Measurements from ENCODE around the gene PDGFC.

PDGFC gene

DNA sequence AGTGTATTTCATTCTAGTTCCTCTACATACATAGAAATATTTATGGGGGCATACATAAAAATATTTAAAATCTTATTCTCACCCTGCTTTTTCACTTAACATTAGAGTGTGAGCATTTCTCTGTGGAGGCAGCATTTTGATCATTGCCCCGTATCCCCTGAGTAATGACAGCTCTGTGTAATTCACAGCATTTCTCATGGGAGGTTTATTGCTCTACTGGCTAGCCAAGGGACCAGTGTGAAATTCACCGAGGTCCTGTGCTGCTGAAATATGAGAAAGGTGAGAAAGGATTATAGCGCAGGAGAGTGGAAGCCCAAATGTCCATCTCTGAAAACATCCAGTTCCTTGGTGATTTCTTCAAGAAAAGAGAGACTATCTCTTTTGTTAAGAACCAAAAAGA, 22.9 kb downstream of the PDGFC start:
- H3K4me2 ChIP-seq: no peak overlapping the region
- H3K27me3 ChIP-seq (ENCODE audit: insufficient read depth, low read depth): no peaks in the 10 kb centered on the region
- H2AFZ ChIP-seq (ENCODE audit: low read depth): no peak overlapping the region
- H4K20me1 ChIP-seq (ENCODE audit: insufficient read depth): no peaks in the 10 kb centered on the region
- H3K4me1 ChIP-seq (ENCODE audit: low read depth, poor library complexity, severe bottlenecking): peaks cover 6% of the 10 kb centered on the region
- no peak overlapping the region for H3K4me3 ChIP-seq (IDR thresholded peaks at IDR 0.05; ENCODE audit: insufficient read depth, low read depth, low read length)
- no peaks in the 10 kb centered on the region for H3K36me3 ChIP-seq (ENCODE audit: insufficient read depth)
- TF ChIP-seq, protein P1, sequence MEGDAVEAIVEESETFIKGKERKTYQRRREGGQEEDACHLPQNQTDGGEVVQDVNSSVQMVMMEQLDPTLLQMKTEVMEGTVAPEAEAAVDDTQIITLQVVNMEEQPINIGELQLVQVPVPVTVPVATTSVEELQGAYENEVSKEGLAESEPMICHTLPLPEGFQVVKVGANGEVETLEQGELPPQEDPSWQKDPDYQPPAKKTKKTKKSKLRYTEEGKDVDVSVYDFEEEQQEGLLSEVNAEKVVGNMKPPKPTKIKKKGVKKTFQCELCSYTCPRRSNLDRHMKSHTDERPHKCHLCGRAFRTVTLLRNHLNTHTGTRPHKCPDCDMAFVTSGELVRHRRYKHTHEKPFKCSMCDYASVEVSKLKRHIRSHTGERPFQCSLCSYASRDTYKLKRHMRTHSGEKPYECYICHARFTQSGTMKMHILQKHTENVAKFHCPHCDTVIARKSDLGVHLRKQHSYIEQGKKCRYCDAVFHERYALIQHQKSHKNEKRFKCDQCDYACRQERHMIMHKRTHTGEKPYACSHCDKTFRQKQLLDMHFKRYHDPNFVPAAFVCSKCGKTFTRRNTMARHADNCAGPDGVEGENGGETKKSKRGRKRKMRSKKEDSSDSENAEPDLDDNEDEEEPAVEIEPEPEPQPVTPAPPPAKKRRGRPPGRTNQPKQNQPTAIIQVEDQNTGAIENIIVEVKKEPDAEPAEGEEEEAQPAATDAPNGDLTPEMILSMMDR (conservative IDR thresholded peaks at IDR 0.05; ENCODE audit: low read depth, low read length): no peak
- H3K27ac ChIP-seq: no peak overlapping the region
- no peaks in the 10 kb centered on the region; the same call in 1 of the 2 replicates for H3K79me2 ChIP-seq (ENCODE audit: insufficient read depth, low read depth)
- no peak overlapping the region for H3K9ac ChIP-seq

DNA sequence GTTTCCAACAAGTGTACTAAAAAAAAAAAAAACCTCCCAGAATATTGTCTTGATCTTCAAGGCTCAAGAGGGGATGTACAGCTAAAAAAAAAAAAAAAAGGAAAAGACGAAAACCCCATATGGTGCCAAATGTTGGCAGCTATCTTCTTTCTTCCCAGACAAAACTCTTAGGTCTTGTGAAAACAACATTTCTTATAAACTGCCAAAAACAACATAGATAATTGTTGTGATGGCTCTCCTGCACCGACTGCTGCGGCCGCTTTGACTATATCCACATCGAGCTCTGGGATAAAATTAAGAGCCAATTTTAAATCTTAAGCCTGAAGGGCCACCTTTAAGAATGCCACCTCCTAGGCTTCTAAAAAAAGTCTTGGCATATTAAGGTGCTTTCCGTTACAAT, 23.5 kb downstream of the PDGFC start:
- Histone ChIP-seq H3K9ac (no peak overlapping the region), H3K4me3 (IDR thresholded peaks at IDR 0.05; ENCODE audit: insufficient read depth, low read depth, low read length) (no peak overlapping the region), H2AFZ (ENCODE audit: low read depth) (no peak overlapping the region), H3K36me3 (ENCODE audit: insufficient read depth) (no peaks in the 10 kb centered on the region), H3K27ac (no peak overlapping the region), H4K20me1 (ENCODE audit: insufficient read depth) (no peaks in the 10 kb centered on the region), H3K4me2 (no peak overlapping the region), H3K27me3 (ENCODE audit: insufficient read depth, low read depth) (no peaks in the 10 kb centered on the region), H3K79me2 (ENCODE audit: insufficient read depth, low read depth) (no peaks in the 10 kb centered on the region; the same call in none of the 2 replicates), H3K4me1 (ENCODE audit: low read depth, poor library complexity, severe bottlenecking) (peaks cover 6% of the 10 kb centered on the region)
- TF ChIP-seq, protein P1 (conservative IDR thresholded peaks at IDR 0.05; ENCODE audit: low read depth, low read length): no peak

DNA sequence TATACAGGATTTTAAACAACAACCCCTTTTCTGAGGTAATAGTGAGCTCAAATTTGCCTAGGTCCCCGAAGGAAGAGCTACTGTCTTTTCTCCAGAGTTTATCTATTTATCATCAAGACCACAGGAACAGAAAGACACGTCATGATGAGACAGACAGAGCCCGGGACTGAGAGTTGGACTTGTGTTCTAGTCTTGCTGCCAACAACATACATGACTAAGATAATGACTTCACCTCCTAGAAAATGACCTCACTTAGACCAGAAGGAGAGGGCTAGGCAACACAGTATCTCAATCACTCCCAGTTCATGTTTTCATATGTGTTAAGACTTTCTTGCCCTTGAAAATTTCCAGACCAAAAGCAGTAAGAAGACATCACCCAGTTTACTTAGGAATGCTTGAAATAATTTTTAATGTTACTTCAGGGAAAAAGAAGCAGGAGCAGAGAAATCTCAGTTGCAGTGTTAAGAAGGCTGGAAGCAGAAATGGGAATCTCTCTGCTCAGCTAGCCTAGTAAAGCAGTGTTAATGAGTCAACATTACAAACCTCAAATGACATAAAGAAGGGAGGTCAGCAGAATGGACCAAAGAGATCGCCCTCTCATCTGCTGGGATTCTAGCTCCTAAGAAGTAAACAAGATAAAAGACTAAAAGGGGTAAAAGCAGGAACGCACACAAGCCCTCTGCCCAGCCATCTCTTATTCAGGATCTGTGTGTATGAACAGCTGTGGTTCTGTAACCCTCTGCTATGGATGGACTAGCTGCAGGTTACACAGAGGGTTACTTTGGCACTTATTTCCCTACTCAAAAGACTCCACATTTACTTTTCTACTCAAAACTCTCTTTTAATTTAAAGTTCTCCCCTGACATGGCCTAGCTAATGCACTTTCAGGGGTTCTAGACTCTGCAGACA, 24.8 kb downstream of the PDGFC start:
- no peak overlapping the region for H2AFZ ChIP-seq (ENCODE audit: low read depth)
- H3K9ac ChIP-seq: no peak overlapping the region
- H4K20me1 ChIP-seq (ENCODE audit: insufficient read depth): no peaks in the 10 kb centered on the region
- H3K4me3 ChIP-seq (IDR thresholded peaks at IDR 0.05; ENCODE audit: insufficient read depth, low read depth, low read length): no peak overlapping the region
- H3K36me3 ChIP-seq (ENCODE audit: insufficient read depth): no peaks in the 10 kb centered on the region
- no peaks in the 10 kb centered on the region; the same call in none of the 2 replicates for H3K79me2 ChIP-seq (ENCODE audit: insufficient read depth, low read depth)
- TF ChIP-seq, protein P1 (conservative IDR thresholded peaks at IDR 0.05; ENCODE audit: low read depth, low read length): no peak
- no peak overlapping the region for H3K27ac ChIP-seq
- H3K4me1 ChIP-seq (ENCODE audit: low read depth, poor library complexity, severe bottlenecking): peaks cover 6% of the 10 kb centered on the region
- H3K4me2 ChIP-seq: no peak overlapping the region
- no peaks in the 10 kb centered on the region for H3K27me3 ChIP-seq (ENCODE audit: insufficient read depth, low read depth)

DNA sequence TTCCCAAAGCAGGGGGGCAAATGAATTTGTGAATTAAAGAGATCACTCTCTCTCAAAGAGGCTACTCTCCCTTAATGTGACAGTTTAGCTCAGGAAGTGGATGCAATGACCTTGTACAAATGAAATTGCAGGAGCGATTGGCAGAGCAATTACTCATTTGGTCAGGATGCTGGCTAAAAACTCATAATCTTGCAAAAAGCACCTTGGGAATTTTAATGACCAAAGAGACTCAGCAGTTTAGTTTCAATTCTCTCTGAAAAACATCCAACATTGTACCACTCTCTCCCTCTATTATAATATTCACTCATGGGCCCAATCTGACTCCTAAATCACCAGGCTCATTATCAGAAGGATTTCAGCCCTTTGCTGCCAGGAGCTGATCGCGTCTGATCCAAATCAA, 26.1 kb downstream of the PDGFC start:
- no peaks in the 10 kb centered on the region for H4K20me1 ChIP-seq (ENCODE audit: insufficient read depth)
- H3K4me1 ChIP-seq (ENCODE audit: low read depth, poor library complexity, severe bottlenecking): peaks cover 6% of the 10 kb centered on the region
- H2AFZ ChIP-seq (ENCODE audit: low read depth): no peak overlapping the region
- TF ChIP-seq, protein P1 (conservative IDR thresholded peaks at IDR 0.05; ENCODE audit: low read depth, low read length): no peak
- H3K9ac ChIP-seq: no peak overlapping the region
- H3K4me3 ChIP-seq (IDR thresholded peaks at IDR 0.05; ENCODE audit: insufficient read depth, low read depth, low read length): no peak overlapping the region
- no peaks in the 10 kb centered on the region; the same call in none of the 2 replicates for H3K79me2 ChIP-seq (ENCODE audit: insufficient read depth, low read depth)
- no peaks in the 10 kb centered on the region for H3K36me3 ChIP-seq (ENCODE audit: insufficient read depth)
- no peaks in the 10 kb centered on the region for H3K27me3 ChIP-seq (ENCODE audit: insufficient read depth, low read depth)
- H3K27ac ChIP-seq: no peak overlapping the region
- H3K4me2 ChIP-seq: peak overlapping the region; percentile 0; the same call in 1 of the 2 replicates
